ENCODE measurements around the gene DDX23.

DNA sequence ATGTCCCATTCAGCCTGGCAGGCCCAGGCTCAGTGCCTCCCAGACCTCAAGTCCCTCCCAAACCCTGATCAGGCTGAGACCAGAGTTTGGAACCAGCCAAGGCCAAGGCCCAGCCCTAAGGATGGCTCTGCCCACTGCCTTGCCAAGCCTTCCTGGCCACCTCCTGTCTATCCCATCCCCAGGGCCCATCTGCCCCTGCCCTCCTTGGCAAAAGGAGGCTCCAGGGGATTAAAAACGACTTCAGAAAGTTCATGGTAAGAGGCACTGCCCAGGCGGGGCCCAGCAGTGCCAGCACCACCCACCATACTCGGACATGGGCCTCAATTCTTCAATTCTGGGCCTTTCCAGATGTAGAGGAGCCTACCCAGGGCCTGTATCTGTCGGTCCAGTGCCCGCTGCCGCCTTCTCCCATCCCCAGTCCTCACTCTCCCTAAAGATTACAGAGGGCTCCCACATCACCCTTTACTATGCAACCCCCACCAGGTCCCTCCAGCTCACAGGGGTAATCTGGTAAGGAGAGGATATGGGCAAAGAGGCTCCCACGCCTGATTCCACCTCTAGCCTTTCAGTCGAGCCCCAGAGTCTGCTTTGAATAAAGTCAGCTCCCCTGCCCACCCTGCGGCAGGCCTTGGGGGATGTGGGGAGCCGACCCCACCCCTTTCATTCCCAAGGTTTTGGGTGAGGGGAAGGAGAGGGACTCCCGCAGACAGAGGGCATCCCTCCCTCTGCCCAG lies 64.0 kb downstream of the DDX23 start:
- TF ChIP-seq, protein P1, sequence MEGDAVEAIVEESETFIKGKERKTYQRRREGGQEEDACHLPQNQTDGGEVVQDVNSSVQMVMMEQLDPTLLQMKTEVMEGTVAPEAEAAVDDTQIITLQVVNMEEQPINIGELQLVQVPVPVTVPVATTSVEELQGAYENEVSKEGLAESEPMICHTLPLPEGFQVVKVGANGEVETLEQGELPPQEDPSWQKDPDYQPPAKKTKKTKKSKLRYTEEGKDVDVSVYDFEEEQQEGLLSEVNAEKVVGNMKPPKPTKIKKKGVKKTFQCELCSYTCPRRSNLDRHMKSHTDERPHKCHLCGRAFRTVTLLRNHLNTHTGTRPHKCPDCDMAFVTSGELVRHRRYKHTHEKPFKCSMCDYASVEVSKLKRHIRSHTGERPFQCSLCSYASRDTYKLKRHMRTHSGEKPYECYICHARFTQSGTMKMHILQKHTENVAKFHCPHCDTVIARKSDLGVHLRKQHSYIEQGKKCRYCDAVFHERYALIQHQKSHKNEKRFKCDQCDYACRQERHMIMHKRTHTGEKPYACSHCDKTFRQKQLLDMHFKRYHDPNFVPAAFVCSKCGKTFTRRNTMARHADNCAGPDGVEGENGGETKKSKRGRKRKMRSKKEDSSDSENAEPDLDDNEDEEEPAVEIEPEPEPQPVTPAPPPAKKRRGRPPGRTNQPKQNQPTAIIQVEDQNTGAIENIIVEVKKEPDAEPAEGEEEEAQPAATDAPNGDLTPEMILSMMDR (conservative IDR thresholded peaks at IDR 0.05; ENCODE audit: low read depth, low read length) = no peak
- no peak for TF ChIP-seq EZH2 (IDR thresholded peaks at IDR 0.05; ENCODE audit: borderline replicate concordance, low read depth, low read length, poor library complexity, severe bottlenecking)
